Muscle of leg (tissue), 11 donors: Measurements from ENCODE around the gene PKD1L1. TPM values are rescaled to one million over a fixed set of nuclear protein-coding genes. Genes with fewer than 3 reads are reported as not detected.
A peak's percentile ranks its signal among the peaks of the same experiment; 100 is the strongest.

Experiments
- DNase-seq: peaks from one replicate; pipeline ENCODE4 v3.0.0; 2013
- H3K27ac ChIP-seq: one replicate; pipeline ENCODE4 v1.5.1; 2013; ENCODE audit warnings: mild to moderate bottlenecking, low read length, control low read depth
- H3K27me3 ChIP-seq: one replicate; pipeline ENCODE4 v1.6.1; 2013; ENCODE audit warnings: low read length; ENCODE audit not compliant: control insufficient read depth, insufficient read depth
- H3K36me3 ChIP-seq: one replicate; pipeline ENCODE4 v1.6.1; 2013; ENCODE audit warnings: low read length; ENCODE audit not compliant: control insufficient read depth, insufficient read depth
- H3K4me1 ChIP-seq: one replicate; pipeline ENCODE4 v1.6.1; 2013; ENCODE audit warnings: low read length; ENCODE audit not compliant: control insufficient read depth, insufficient read depth
- H3K4me3 ChIP-seq: one replicate; pipeline ENCODE4 v1.5.1; 2013; ENCODE audit warnings: low read length, control low read depth
- H3K9me3 ChIP-seq: replicated peaks from 2 replicates; pipeline ENCODE4 v1.6.1; 2013; ENCODE audit warnings: low read depth, low read length; ENCODE audit not compliant: control insufficient read depth
- WGBS: methylation state at CpG from one replicate; pipeline ENCODE4 v1.1.5; 2013; ENCODE audit warnings: missing lambda C conversion rate; ENCODE audit not compliant: insufficient coverage; 5-methylcytosine and 5-hydroxymethylcytosine counted together
- polyA plus RNA-seq, 8 donors: library from polyadenylated mRNA; unstranded; fragments of 120-200 nt; gene quantifications; one replicate each; pipeline versions ENCODE4 v1.2.1 to v1.2.3, GENCODE V29; 2013; ENCODE audit warnings: inconsistent platforms in 1 of 8, low replicate concordance in 1 of 8; ENCODE audit not compliant: insufficient read length in 8 of 8, insufficient read depth in 1 of 8
- total RNA-seq: library from RNA; stranded (reverse); fragments of 120-200 nt; gene quantifications from one replicate; pipeline ENCODE4 v1.2.4, GENCODE V29; 2013

Gene PKD1L1
- total and polyA plus RNA-seq, 9 donors = 0.27 to 1.9 (median 0.59) TPM

- Histone ChIP-seq H3K27ac (no peak overlapping the region), H3K4me3 (no peak overlapping the region), H3K4me1 (peaks cover 2% of the 10 kb centered on the region), H3K36me3 (no peaks in the 10 kb centered on the region), H3K9me3 (no peaks in the 10 kb centered on the region), H3K27me3 (no peaks in the 10 kb centered on the region)
- no CpG with 5 or more reads among the region's 2 CpGs for WGBS
- DNase-seq = no peak
Observed at GRCh38 chr7:47775238-47775637, 173.0 kb downstream of the PKD1L1 start.

- H3K4me3 ChIP-seq = no peak overlapping the region
- no peaks in the 10 kb centered on the region for H3K27me3 ChIP-seq
- peaks cover 2% of the 10 kb centered on the region for H3K4me1 ChIP-seq
- no CpG with 5 or more reads among the region's 4 CpGs for WGBS
- DNase-seq = no peak
- H3K27ac ChIP-seq = no peak overlapping the region
- H3K9me3 ChIP-seq = no peaks in the 10 kb centered on the region
- H3K36me3 ChIP-seq = no peaks in the 10 kb centered on the region
Observed at GRCh38 chr7:47772492-47772891, 175.8 kb downstream of the PKD1L1 start.

DNA sequence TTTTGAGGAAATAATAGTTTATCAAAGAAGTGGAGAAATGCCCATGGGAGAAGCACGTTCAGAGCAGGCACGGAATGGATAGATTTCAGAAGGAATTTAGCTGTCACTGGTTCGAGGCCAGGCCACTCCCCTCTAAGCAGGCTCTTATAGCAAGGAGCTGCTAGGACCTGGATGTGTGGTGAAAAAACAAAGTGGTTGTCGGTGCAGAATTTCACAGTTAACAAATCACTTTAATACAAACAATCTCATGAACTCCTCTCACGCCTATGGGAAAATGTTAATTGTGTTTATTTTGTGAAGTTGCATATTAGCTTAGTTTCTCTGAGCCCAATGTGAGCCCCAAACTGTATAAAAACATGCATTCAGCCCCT, 176.3 kb downstream of the PKD1L1 start:
- H3K4me1 ChIP-seq = peaks cover 2% of the 10 kb centered on the region
- peak overlapping the region; percentile 71 for H3K27ac ChIP-seq
- H3K9me3 ChIP-seq = no peaks in the 10 kb centered on the region
- H3K36me3 ChIP-seq = no peaks in the 10 kb centered on the region
- no peaks in the 10 kb centered on the region for H3K27me3 ChIP-seq
- DNase-seq = peak; percentile 45
- 14% methylated on average over 2 of the region's 5 CpGs for WGBS
- H3K4me3 ChIP-seq = no peak overlapping the region

DNA sequence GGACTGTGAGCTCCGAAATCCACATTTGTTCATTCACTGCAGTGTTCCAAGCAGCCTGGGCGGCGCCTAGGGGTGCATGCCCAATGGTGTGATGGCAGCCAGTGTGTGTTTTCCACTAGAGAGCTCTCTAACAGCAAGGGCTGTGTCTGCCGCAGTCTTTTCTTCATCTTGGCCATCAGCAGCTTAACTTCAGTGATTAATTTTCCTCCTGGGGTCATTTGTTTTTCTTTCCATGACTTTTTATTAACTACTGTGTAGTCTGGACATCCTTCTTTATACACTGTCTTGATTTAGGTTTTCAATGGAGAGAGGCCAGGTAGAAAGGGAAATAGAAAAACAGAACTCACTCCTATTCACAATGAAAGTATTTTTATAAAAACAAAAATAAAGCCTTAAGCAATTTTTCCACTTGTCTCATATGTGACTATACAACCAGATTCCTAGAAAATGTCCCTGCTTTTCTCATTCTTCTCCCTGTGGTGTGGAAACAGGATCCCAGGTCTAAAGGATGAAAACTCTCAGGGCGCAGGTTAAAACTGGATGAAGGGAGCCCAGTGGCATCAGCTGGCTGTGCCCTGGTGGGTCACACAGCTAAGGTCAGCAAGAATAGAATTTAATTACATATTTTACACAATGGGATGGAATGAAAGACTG, 176.8 kb downstream of the PKD1L1 start:
- peaks cover 2% of the 10 kb centered on the region for H3K4me1 ChIP-seq
- DNase-seq = peak; percentile 94
- H3K9me3 ChIP-seq = no peaks in the 10 kb centered on the region
- H3K4me3 ChIP-seq = no peak overlapping the region
- peak overlapping the region; percentile 71 for H3K27ac ChIP-seq
- WGBS = 49% methylated on average over 3 of the region's 5 CpGs
- no peaks in the 10 kb centered on the region for H3K36me3 ChIP-seq
- no peaks in the 10 kb centered on the region for H3K27me3 ChIP-seq

- WGBS = 53% methylated on average over 4 of the region's 7 CpGs
- H3K27ac ChIP-seq = no peak overlapping the region
Observed at GRCh38 chr7:47766126-47766525, 182.1 kb downstream of the PKD1L1 start.

DNA sequence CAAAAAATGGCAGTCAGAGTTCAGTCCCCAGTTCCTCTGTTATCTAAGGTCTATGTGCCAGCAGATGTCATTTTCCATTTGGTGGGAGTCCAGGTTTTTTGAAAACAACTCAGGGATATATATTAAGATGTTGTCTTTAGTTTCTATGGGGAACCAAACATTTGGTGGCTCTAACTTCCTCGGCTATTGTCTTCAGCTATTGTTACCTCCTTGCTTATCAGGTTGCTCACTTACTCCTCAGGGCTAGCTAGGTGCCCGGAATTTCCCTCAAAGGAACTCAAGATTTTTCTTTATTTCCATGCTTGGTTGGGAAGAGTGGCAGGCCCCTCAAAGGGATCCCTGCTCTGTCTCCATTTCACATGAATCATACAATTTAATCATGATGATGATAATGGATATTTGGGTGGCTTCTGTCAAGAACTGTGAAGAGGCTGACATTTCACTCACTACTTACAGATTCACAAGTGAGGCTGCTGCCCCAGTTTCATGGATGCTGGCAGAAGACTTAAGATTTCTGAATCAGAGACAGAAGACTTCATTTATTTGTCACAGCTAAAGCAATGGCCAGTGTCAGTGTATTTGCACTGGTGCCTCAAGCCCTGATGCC, 182.8 kb downstream of the PKD1L1 start:
- 100% methylated on average over 1 of the region's 2 CpGs for WGBS
- Histone ChIP-seq H3K9me3 (no peaks in the 10 kb centered on the region), H3K27ac (no peak overlapping the region)

More at GRCh38 chr7:47766126-47766525, 182.1 kb downstream of the PKD1L1 start:
- H3K36me3 ChIP-seq = no peaks in the 10 kb centered on the region
- no peaks in the 10 kb centered on the region for H3K9me3 ChIP-seq
- peaks cover 3% of the 10 kb centered on the region for H3K4me1 ChIP-seq
- H3K4me3 ChIP-seq = no peak overlapping the region
- no peak for DNase-seq
- H3K27me3 ChIP-seq = no peaks in the 10 kb centered on the region

DNA sequence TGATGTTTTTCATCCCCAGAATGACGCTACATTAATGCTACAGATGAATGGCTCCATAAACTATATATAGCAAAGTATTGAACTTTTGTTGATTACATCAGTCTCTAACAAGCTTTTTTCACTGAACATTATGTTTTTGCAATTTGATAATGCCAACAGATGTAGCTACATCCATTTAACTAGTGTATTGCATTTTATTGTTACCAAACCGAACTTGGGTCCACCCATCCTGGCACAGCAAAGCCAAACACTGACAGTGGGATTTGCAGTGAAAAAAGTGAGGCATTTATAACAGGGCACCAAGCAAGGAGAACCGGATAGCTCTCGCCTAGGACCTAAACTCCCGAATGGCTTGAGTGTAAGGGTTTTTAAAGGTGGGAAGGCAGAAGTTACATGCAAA, 183.5 kb downstream of the PKD1L1 start:
- WGBS = 60% methylated on average over 2 of the region's 5 CpGs
- Histone ChIP-seq H3K4me3 (no peak overlapping the region), H3K36me3 (no peaks in the 10 kb centered on the region), H3K9me3 (no peaks in the 10 kb centered on the region), H3K4me1 (peaks cover 3% of the 10 kb centered on the region), H3K27ac (no peak overlapping the region), H3K27me3 (no peaks in the 10 kb centered on the region)
- DNase-seq = no peak

More for the DNA sequence above, 182.8 kb downstream of the PKD1L1 start:
- no peak for DNase-seq
- peaks cover 3% of the 10 kb centered on the region for H3K4me1 ChIP-seq
- no peaks in the 10 kb centered on the region for H3K27me3 ChIP-seq
- no peak overlapping the region for H3K4me3 ChIP-seq
- H3K36me3 ChIP-seq = no peaks in the 10 kb centered on the region

DNA sequence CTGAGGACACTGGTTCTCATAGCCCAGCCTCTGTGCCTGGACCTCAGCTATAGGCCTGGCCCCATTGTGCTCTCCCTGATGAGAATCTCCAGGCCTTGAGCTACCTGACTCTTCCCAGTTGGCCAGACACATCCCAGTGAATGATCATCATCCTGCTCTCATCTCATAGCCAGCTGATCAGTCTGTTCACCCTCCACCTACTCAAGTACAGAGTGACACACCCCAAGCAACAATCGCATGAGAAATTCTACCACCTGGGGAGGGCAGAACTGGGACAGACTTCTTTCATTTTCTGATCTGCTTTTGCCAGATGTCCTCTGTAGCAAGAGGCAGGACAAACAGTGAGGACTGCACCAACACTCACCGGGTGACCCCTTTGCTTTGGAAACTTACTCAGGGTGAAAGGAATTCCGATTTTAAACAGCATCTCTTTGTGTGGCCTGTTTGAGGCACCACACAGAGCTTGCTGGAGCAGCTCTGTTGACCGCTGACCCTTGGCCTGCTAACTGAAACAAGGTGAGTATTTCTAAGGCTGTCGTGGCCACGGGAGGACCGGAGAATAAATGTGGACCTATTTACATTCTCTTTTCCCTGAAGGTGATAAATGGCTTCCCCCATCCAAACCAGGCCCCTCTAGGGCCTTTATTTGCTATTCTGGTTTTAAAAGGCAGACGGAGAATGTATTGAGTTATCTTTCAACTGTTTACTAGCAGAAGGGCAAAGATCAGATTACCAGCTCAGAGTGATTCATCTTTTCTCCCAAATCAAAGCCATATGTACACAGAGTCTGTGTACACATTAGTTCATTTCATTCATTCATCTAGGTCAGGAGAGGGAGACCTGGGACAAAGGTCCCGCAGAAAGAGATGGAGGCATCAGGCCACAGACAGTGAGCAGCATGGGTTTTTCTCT, 184.9 kb downstream of the PKD1L1 start:
- no peaks in the 10 kb centered on the region for H3K36me3 ChIP-seq
- no peaks in the 10 kb centered on the region for H3K9me3 ChIP-seq
- no peak overlapping the region for H3K4me3 ChIP-seq
- H3K4me1 ChIP-seq = peaks cover 3% of the 10 kb centered on the region
- H3K27me3 ChIP-seq = no peaks in the 10 kb centered on the region
- WGBS = 37% methylated on average over 3 of the region's 9 CpGs
- no peak for DNase-seq
- no peak overlapping the region for H3K27ac ChIP-seq

DNA sequence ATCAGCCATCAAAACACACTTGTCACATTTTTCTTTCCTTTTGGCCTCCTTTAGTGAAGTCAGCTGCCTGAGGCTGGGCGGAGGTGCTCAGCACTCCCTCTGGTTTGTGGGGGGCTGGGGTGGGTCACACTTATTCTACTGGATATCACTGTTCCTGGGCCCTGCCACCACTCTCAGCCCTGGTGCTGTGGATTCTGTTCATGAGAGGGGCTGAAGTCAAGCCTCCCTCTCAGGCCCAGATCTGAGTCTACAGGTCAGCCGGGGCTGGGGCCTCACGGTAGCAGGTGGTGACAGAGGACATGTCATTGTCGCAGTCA, 185.6 kb downstream of the PKD1L1 start:
- peaks cover 3% of the 10 kb centered on the region for H3K4me1 ChIP-seq
- H3K36me3 ChIP-seq = no peaks in the 10 kb centered on the region
- no peak overlapping the region for H3K27ac ChIP-seq
- 81% methylated on average over 3 of the region's 4 CpGs for WGBS
- no peak for DNase-seq
- H3K9me3 ChIP-seq = no peaks in the 10 kb centered on the region
- H3K27me3 ChIP-seq = no peaks in the 10 kb centered on the region
- H3K4me3 ChIP-seq = no peak overlapping the region

- no peaks in the 10 kb centered on the region for H3K27me3 ChIP-seq
- DNase-seq = no peak
- H3K4me3 ChIP-seq = no peak overlapping the region
- no peaks in the 10 kb centered on the region for H3K36me3 ChIP-seq
- H3K9me3 ChIP-seq = no peaks in the 10 kb centered on the region
- H3K4me1 ChIP-seq = peaks cover 3% of the 10 kb centered on the region
- H3K27ac ChIP-seq = no peak overlapping the region
Observed at GRCh38 chr7:47762207-47762606, 186.1 kb downstream of the PKD1L1 start.
